ENCODE data around the gene AXL. TPM values are rescaled to one million over a fixed set of nuclear protein-coding genes. Genes with fewer than 3 reads are reported as not detected.

The AXL gene
- total RNA-seq, 2 donors from 2014 or later = 138 to 157 TPM

DNA sequence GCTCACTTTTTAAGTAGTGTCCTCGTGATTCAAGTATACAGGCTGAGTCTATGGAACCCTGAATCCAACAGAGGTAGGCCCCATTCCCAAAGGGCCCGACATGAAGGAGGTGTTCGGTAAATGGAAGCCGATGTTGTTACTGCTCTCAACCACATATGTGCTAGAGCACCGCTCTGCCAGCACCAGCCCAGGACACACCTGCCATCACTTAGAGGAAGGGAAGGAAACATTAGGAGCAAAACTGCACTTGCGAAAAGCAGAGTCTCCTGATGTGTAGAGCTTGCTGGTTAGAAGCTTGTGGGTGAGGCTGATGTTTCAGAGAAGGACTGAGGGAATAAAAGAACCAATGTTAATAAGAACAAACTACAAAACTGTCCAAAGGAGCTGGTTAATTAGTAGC, 81.5 kb downstream of the AXL start:
- DNase-seq (ENCODE audit: low spot score) = no peak
- H3K27me3 ChIP-seq (replicated peaks; ENCODE audit: insufficient read depth) = no peaks in the 10 kb centered on the region
- no peak for TF ChIP-seq CTCF (IDR thresholded peaks at IDR 0.05)
- H3K9me3 ChIP-seq = no peaks in the 10 kb centered on the region
- H3K4me1 ChIP-seq (ENCODE audit: control insufficient read depth in 1 of 2, low read depth in 2 of 2) = peaks cover 14 to 36% of the 10 kb centered on the region in 2 donors
- no peak overlapping the region for H3K4me3 ChIP-seq
- peaks cover 55% of the 10 kb centered on the region for H3K36me3 ChIP-seq
- no peak for ATAC-seq (ENCODE audit: insufficient number of reproducible peaks, low FRiP score, low read depth)
- H3K27ac ChIP-seq = peak overlapping the region; percentile 76 to 86

- peak overlapping the region in 1 of 2 donors; percentile 19 for H3K27ac ChIP-seq
- peaks cover 10 to 26% of the 10 kb centered on the region in 2 donors for H3K4me1 ChIP-seq (ENCODE audit: control insufficient read depth in 1 of 2, low read depth in 2 of 2)
- no peak for TF ChIP-seq CTCF (IDR thresholded peaks at IDR 0.05)
- no peaks in the 10 kb centered on the region for H3K27me3 ChIP-seq (replicated peaks; ENCODE audit: insufficient read depth)
- H3K4me3 ChIP-seq = no peak overlapping the region
- no peaks in the 10 kb centered on the region for H3K9me3 ChIP-seq
- no peak for ATAC-seq (ENCODE audit: insufficient number of reproducible peaks, low FRiP score, low read depth)
- peaks cover 56% of the 10 kb centered on the region for H3K36me3 ChIP-seq
- DNase-seq (ENCODE audit: low spot score) = no peak
Measured at GRCh38 chr19:41302624-41303351, 83.8 kb downstream of the AXL start.

- H3K4me1 ChIP-seq (ENCODE audit: control insufficient read depth in 1 of 2, low read depth in 2 of 2) = peaks cover 9 to 25% of the 10 kb centered on the region in 2 donors
- ATAC-seq (ENCODE audit: insufficient number of reproducible peaks, low FRiP score, low read depth) = no peak
- no peaks in the 10 kb centered on the region for H3K27me3 ChIP-seq (replicated peaks; ENCODE audit: insufficient read depth)
- peaks cover 56% of the 10 kb centered on the region for H3K36me3 ChIP-seq
- no peak for DNase-seq (ENCODE audit: low spot score)
- no peak overlapping the region for H3K4me3 ChIP-seq
- H3K27ac ChIP-seq = no peak overlapping the region
- no peaks in the 10 kb centered on the region for H3K9me3 ChIP-seq
- no peak for TF ChIP-seq CTCF (IDR thresholded peaks at IDR 0.05)
Measured at GRCh38 chr19:41303954-41304353, 84.9 kb downstream of the AXL start.

DNA sequence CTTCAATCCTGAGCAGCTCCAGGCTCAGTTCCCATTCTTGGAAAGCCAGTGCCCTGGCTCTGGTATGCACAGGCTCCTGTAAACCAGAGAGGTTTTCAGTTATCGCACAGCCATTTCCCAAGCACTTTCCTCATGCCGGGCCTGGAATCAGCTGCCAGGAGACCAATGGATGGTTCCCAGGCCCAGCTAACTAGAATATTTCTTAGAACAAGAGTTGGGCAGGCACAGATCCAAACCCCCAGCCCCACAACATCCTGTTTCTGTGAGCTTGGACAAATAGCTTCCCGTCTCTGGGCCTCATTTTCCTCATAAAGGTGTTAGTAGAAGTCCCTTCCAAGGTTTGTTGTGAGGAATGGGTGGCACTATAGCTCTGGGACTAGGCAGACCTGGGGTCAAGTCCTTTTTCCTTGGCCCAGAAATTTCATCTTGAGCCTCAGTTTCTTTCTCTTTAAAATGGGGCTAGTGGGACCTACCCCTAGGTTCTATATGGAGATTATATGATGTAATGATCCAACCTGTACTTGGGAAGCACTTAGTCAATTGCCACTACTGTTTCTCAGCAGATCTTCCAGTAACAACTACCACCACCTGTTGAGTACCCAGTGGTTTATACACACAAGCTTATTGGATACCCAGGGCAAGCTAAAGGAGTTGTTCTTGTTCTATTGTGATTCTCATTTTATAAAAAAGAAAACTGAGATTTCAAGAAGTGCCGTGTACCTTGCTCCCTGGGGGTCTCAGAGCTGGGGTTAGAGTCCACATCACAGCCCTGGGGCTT, 85.9 kb downstream of the AXL start:
- H3K4me1 ChIP-seq (ENCODE audit: control insufficient read depth in 1 of 2, low read depth in 2 of 2) = peaks cover 7 to 21% of the 10 kb centered on the region in 2 donors

More for the DNA sequence above, 85.9 kb downstream of the AXL start:
- H3K4me3 ChIP-seq = no peak overlapping the region
- H3K36me3 ChIP-seq = peaks cover 56% of the 10 kb centered on the region
- no peak for ATAC-seq (ENCODE audit: insufficient number of reproducible peaks, low FRiP score, low read depth)
- no peaks in the 10 kb centered on the region for H3K27me3 ChIP-seq (replicated peaks; ENCODE audit: insufficient read depth)
- no peak for DNase-seq (ENCODE audit: low spot score)
- no peaks in the 10 kb centered on the region for H3K9me3 ChIP-seq
- no peak overlapping the region for H3K27ac ChIP-seq
- TF ChIP-seq CTCF (IDR thresholded peaks at IDR 0.05) = no peak
